Activated CD4-positive, CD25-positive, alpha-beta regulatory T cell treated with anti-CD3 and anti-CD28 coated beads, Interleukin-2, amount 50 U/mL, for 24 hours (primary cell): ENCODE data around the gene PDE8B.

Experiments
- ATAC-seq, 2 donors: fragments of 150-1000 bp; cut with Tn5 transposase; one replicate each; pipeline ENCODE4 v1.10.0; 2021; ENCODE audit warnings: mild to moderate bottlenecking in 1 of 2, moderate library complexity in 1 of 2

Gene PDE8B

DNA sequence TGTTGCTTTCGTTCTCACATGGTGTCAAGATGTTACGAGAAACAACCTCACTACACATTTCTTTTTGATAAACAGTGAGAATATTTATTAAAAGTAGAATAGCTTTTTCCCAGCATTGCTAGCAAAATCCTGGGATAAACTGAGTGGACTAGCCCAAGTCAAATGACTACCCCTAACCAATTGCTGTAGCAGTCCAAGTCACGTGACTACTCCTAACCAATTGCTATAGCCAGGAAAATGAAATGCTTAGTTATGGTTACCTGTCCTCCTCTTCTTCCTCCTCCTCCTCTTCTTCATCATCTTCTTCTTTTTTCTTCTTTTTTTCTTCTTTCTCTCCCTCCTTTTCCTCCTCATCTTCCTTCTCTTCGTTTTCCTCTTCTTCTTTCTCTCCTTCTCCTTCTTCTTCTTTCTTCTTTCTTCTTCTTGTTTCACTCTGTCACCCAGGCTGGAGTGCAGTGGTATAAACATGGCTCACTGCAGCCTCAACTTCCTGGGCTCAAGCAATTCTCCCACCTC lies 85.4 kb downstream of the PDE8B start:
- ATAC-seq: no peak

DNA sequence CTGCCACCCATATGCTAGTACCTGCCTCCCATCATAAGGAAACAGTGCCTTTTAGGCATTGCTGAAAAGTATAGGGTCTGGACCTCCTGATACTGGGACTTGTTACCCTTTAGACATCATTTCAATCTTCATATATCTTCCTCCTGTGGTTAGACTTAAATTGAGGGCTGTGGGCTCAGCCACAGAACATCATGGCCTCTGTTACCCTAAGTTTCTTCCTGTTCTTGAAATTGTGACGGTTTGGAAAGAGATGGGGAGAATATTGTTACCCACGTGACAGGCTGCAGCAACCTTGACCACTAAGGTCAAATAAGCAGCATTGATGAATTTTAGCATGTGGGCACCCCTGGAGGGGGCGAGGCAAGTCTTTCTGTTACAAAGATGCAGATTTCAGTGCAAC lies 87.7 kb downstream of the PDE8B start:
- no peak for ATAC-seq

DNA sequence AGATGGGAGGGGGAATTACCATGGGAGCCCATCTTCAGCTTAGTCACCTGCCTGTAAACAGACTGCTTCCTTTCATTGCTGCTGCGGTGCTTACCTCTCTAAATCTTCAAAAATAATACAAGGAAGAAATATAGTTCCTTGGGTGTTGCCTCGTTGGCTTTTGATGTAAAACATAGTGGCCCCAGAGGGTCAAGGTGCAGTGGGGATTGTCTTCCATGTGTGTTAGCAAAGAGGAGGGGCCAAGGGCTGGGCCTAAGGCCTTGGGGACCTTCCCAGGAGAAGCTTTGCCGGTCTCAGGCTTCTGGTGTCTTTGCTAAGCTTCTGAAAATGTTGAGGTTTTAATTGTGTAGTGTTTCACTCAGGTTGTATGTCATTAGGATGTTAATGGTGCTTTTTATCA lies 90.0 kb downstream of the PDE8B start:
- ATAC-seq: no peak

DNA sequence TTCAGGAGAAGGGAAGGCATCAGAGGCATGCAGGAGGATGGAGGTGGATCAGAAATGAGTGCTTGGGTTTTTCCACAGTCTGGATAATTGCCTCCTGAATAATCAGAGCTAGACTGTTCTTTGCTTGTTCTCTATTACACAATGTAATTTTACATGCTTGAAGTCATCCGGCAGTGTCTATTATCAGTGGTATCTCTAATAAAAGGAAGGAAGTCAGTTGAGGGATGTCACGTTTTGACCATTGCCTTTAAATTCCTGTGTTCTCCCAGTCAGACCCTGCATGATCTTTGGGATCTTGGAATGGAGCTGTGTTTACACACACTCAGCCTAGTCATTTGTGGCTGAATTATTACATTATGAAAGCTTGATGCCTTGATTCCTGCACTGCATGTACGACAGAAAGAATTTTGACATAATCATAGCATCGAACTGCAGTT lies 91.0 kb downstream of the PDE8B start:
- ATAC-seq: no peak

DNA sequence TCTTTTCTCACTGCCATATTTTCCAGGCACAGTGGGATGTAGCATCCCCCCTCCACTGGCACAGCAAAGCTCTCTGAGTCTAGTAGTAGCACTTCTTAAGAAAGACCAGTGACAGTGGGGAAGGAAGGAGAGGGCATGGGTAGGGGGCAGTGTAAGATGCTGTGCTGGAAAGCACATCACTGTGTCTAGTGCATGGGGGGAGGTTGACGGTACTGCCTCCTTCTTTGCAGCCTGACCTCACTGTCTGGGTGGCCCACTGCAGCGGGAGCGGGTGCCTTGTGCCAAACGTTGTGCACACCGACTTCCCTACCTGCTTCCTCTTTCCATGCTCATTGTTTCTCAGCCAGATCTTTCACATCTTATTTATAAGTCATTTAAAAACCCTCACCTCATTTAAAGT lies 91.8 kb downstream of the PDE8B start:
- ATAC-seq: no peak

DNA sequence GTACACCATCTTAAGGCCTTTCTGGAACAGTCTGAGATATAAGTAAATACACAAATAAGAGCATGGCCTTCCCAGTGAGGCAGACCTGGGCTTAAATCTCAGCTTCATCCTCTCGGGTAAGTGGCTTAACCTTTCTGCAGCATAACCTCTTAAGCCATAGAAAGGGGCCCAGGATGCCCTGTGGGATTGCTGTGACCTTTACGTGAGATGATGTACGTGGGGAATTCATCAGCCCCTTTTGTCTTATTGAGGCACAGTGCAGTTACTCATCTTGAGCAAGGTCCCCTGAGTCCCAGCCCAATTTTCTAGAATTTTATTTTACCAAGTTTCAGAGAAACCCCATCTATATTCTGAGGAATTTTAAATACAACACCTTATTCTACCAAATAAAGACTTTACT lies 92.2 kb downstream of the PDE8B start:
- ATAC-seq: no peak

DNA sequence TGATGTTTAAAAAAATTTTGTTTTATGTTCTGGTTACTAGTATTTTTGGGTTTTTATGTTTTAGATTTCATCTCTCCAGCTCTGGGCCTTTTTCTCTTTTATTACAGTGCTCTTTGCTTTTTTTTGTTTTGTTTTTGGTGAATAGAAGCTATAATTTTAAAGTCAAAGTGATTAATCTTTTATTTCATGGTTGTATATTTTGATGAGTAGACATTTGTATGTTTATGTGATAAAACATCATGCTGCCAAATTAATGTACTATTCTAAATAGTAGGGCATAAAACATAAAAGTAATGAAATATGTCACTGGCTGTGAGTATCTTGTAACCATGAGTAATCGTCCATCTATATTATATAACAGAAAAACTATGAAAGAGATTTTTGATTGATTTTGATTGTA lies 93.9 kb downstream of the PDE8B start:
- ATAC-seq: no peak

DNA sequence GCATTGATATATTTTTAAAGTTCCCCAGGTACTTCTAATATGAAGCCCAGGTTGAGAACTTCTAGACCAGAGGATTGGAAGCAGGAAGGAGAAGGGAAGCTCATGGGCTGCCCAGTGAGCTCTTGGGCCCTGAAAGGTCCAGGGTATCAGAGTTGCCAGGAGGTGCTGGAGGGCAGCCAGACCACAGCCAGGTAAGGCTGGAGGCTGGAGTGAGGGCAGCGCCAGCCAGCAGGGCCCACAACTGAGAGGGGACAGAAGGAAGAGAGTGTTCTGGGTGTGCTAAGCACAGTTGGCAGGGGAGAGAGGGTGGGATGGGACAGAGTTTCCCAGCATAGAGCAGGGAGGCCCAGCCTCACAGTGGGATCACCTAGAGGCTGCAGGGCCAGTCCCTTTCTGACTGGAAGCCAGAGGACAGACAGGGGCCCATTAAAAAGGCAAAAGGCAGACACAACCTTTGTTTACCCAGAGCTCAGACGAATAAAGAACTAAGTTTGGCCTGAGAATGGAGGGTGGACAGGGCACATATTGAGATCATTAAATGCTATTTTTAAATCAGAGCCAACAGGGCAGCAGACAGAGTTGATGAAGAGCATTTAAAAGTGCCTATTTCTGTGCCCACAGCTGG lies 94.9 kb downstream of the PDE8B start:
- ATAC-seq: no peak

DNA sequence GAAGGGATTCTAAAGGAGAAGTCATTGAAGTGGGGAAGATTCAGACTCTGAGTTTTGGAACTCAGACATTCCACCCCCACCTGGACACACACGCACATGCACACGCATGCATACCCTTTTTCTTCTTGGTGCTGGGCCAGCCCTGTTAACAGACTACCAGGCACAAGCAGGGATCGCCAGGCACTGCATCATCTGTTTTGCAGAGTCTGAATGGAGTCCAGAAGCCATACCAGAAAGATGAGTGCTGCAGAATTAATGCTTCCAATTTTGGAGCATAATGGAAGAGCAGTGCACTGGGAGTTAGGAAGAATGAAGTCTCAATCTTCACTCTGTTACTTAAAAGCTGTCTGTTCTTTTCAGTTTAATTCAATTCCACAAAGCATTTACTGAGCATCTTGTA lies 95.5 kb downstream of the PDE8B start:
- ATAC-seq: no peak

DNA sequence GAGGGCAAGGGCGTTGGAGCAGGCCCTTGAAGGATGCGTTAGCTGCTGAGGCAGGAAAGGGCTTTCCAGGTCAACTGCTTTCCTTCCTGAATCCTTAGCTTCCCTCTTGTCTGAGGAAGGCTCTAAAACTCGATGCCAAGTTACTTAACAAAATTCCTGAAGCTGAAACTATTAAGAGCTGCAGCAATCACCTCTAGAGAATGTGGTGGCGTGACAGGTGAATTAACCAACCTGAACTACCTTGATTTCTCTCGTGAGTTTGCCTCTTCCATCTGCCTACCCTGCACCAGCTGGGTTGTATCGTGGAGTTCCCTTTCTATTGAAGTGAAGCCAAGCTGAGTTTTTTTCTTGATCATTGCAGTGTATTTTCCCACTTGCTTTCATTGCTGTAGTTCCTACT lies 96.1 kb downstream of the PDE8B start:
- no peak for ATAC-seq

DNA sequence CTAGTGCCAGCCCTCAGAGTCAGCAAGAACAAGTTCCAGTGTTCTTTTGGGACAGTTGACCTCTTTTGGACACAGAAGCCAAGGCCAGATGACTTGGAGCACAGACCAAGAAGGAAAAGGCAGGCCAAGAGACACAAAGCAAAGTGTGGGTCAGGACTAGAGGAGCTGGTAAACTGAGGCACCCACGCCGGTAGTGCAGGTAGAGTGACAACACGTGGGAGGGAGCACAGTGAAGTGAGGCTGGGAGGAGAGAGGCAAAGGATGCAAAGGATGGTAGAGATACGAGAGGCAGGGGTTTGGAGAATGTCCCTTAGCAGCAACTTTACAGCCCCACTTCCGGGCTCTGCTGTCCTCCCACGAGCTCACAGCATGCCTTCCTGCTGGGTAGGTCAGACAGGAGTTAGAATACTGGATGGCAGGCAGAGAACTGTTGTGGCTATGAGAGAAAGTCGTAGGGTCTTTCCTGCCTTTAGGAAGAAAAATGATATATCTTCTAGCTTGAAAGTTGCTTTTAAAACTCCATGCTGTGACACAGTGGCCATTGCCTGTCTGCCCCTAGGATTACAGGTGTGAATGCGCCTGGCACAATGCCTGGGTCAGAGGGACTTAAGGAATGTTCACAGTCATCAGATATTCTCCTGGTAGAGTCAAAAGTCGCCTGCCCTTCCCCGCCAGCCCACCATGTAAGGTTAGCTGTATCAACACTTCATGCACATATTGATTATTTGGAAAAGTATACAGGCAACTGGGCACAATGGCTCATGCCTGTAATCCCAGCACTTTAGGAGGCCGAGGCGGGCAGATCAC lies 97.9 kb downstream of the PDE8B start:
- no peak for ATAC-seq

DNA sequence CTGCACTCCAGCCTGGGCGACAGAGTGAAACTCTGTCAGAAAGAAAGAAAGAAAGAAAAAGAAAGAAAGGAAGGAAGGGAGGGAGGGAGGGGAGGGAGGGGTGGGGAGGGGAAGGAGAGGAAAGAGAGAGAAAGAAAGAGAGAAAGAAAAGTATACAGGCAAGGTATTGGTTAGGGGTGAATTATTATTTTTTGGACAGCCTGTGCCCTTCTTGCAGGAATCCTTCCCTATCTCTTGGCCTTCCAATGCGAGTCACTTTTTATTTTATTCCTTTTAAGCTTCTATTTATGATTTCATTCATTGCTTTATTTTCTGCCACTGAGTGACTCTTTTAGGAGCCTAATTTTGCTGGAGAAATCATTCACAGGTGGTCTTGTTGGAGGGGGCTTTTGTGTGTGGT lies 98.7 kb downstream of the PDE8B start:
- no peak for ATAC-seq

DNA sequence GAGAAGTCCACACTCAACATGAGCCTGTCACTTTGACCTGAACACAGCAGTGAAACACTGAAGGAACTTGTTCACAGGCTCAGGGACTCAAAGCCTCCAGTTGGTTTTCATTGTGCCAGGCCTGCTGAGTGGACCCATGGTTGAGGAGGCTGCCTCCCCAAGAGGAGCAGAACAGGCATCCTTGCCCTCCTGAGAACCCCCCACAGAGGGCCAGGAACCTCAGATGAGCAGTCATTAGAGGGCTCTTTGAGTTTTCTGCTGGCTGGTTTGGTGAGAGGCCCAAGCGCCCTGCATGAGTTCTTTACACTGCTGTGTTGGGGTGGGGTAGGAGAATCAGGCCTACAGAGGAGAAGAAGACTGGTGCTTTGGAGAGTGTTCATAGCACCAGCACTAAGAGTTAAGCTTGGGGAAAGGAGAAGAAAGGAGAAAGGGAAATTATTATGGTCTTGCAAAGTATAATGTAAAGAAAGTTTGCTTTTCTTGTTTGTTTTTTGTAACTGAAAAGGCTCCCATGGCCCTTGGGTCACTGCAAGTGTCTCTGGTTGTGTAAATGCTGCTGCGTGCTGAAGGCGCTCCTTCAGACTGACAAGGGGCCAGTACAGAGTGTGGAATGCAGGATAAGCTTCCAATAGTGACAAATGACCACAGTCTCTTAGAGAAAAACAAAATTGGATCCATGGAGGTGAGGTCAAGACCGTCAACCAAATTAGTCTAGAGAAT lies 100.2 kb downstream of the PDE8B start:
- no peak for ATAC-seq

DNA sequence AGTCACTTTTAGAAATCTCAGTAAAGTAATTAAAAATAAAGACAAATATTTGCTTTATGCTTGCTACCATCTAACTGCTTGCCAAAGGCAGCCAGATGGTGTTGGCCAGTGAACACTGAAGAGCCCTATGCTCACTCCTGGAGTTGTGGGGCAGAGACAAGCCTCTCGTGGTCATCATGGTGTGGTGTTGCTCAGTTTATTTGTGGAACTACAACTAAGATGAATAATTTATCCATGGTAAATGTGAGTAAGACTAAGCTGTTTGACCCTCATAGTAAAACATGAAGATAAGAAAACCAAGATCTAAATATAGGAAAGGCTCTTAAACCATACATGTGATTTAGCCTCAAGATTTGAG lies 100.7 kb downstream of the PDE8B start:
- no peak for ATAC-seq

DNA sequence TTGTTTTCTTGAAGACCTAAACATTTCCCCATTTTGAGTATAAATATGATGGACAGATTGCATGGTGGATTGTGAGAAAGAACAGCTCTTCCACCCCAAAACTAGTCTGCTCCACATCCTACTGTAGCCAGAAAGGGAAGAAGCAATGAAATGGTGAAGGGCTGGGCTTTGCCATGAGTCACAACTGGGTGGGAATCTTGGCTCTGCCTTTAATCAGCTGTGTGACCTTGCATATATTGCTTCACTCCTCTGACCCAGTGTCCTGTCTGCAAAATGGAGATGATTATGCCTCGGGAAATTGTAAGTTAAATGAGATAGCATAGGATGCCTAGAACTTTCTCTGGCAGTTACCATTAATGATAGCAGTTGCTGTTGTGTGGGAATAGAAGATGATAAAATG lies 101.9 kb downstream of the PDE8B start:
- ATAC-seq: no peak

DNA sequence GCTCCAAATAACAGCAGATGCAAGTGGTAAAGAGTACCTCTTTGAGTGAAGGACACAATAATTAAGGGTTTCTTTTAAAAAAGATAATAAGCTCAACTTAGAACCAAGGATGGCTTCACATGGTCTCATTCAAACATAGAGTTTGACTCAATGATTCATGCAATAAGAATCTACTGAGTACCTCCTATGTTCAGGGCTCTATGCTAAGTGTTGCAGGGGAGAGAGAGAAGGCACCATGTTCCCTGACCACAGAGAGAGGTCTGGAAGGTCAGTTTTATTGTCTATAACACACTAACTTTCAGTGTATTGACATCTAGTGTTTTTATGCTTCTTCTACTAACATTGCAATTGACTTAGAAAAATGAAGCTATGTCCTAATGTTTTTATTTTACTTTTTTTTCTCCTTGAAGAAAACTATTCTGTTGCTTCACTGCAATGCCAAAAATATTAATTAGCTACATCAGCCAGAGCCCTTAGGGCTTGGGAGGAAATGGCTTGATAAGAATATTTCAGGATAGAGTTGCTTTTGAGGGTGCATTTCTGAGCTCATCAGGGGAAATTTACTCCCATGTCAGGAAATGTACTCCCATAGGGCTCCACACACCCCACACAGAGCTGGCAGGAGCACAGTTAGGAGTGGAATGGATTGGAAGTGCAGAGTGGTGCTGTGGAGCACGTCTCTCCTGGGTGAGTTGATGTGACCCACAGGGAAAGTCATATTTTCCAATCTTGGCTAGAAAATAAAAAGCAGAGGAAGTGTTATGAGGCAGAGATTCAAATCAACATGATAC lies 106.6 kb downstream of the PDE8B start:
- ATAC-seq: no peak

DNA sequence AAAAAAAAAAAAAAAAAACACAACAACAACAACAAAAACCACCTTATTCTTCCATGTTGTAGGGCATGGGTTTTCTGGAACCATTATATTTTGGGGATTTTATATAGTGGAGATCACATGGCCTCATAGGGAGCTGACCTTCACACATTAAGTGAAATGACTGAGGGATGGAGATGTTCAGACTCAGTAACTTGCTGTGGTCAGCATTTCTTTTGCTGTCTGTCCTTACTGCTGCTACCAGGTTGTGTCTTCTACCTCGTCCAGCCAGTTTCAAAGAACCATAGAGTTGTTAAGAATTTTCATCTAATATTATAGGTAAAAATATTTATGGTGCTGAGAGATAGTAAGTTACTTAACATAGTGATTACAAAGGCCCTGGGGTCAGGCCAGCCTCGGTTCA lies 107.6 kb downstream of the PDE8B start:
- ATAC-seq: no peak

DNA sequence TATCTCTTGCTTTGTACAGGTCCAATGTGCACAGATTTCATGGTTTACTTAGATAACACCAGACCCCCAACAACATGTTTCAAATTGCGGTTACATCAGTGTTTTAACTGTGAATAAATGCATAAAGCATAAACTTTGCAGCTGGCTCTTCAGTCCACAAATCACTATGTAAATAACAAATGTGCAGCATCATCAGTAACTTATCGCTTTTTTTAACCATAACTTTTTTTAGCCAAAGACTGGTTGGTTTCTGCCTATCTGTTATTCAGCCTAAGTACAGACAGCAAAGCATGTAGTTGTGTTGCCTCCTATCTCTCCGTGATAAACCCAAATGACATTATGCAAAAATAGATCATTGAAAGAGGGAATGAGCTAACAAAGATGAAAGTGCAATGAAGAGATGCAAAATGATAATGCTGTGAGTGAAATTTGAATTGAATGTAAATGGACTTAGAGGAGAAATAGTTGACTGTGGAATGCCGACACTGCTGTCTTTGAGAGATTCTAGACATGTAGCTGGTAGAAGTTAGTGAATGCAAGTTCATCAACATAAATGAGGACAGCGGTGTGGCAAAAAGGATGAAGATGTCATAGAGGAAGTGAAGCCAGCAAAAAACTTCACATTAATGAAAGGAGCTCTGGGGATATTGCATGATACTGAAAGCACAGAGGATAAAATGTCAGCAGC lies 108.8 kb downstream of the PDE8B start:
- no peak for ATAC-seq

DNA sequence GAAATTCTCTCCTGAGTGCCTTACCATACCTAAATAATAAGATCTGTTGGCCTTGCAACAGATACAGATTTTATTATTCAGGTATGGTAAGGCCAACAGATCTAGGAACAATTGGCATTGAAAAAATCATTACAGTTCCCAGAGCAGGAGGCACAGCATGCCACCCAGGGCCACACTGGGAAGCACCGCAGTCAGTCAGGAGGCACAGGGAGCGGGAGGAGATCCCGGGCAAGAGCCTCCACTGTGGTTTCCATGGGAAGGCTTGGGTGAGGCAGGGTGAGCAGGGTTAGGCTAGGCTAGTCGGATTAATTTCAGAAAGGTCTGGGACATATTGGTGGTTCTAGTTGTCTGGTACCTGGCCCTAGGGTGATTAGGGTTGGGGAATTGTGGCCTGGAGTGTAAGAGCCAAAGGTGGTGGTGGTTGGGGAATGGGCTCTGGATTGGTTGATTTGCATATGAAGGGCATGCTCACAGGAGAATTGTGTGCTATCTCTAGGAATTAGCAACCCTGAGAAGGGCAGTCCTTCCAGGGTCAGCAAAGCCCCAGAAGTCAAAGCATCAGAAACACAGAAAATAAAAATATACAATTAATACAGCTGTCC lies 111.4 kb downstream of the PDE8B start:
- no peak for ATAC-seq

DNA sequence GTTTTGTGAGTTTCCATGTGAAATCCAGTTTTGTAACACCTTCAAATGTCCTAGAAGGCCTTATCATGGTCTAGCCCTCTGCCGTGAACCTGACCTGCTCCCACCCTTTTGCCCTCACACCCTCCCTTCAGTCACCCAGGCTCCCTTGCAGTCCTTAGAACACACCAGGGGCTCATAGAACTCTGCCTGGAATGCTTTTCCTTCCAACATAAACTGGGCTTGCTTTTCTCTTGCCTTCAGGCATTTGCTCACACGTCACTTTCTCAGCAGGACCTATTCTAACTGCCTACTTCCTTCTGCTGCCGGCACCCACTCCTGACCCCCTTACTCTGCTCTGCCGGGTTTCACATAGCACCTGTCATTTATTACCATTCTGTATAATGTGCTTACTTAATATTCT lies 111.9 kb downstream of the PDE8B start:
- ATAC-seq: no peak

DNA sequence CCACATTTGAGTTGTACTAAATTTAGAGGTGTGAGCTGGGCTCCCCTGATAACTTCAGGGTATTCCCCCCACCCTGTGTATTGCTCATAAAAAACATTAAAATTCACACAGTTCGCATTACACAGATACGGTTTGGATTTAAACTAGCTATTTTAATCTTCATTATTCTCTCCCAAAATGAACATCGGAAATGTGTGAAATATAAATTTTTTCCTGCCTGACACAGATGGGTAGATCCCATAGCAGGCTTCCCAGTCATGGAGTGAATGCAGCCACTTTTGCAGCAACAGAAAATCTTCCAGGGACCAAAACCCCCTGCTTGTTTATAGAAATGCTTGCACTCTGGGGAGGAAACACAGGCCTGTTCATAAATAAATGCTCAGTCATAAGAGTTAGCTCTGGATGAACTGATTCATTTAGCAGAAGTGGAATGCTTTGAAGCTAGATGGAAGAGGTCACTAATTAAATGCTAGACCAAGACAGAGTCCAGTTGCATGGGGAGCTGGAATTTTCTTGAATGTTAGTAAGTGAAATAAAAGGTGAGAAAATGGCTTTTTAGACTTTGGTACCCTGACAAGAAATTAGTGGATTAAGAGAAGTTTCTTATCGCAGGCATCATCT lies 115.6 kb downstream of the PDE8B start:
- ATAC-seq: no peak
